Measurements from ENCODE around the gene ABCC6. TPM values are rescaled to one million over a fixed set of nuclear protein-coding genes. Genes with fewer than 3 reads are reported as not detected.
A peak's percentile ranks its signal among the peaks of the same experiment; 100 is the strongest.
"Not testable (repeated sequence)": the region's sequence is repeated elsewhere in the genome, so short reads cannot be mapped to it uniquely, and the experiment has no call there.

ABCC6 gene
- total RNA-seq, 1 experiment from 2014 or later, result 44.6 TPM

DNA sequence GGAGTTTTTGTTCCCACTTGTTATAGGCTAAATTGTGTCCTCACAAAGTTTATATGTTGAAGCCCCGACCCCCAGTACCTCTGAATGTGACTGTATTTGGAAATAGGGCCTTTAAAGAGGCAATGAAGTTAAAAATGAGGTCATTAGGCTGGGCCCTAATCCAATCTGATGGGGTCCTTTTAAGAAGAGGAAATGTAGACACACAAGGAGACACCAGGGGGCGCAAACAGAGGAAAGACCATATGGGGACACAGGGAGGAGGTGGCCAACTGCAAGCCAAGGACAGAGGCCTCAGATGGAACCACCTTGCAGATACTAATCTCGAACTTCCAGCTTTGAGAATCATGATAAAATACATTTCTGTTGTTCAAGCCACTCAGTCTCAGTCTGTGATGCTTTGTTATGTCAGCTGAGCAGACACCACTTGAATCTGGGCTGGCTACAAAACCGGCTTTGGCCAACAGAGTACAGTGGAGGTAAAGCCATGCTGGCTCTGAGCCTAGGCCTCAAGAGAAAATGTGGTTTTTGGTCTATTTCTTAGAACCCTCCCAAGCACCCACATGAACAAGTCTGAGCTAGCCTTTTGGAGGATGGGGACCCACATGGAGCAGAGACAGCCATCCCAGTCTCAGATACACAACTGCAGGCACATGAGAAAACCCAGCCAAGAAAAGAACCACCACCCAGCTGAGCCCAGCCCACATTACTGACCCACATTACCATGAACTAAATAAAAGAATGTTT, 20.7 kb downstream of the ABCC6 start:
- TSS peak; percentile 22 for BruUV-seq (replicated peaks)
- H3K4me1 ChIP-seq; CTCF ChIA-PET; H3K27me3 Mint-ChIP-seq (ENCODE audit: insufficient read depth, unreplicated experiment); H3K4me3 Mint-ChIP-seq (ENCODE audit: unreplicated experiment); H3K4me3 ChIP-seq (ENCODE audit: low read depth, low read length); H3K9me3 ChIP-seq; POLR2A ChIA-PET; intact Hi-C loops (cut with micrococcal nuclease; ENCODE audit: unreplicated experiment); H3K27me3 ChIP-seq (replicated peaks; ENCODE audit: control insufficient read depth, insufficient read depth, low read length); H3K4me1 Mint-ChIP-seq (ENCODE audit: low read depth, unreplicated experiment); H3K36me3 ChIP-seq (ENCODE audit: control insufficient read depth, insufficient read depth, low read length); H3K27ac Mint-ChIP-seq (ENCODE audit: unreplicated experiment); H3K9me3 Mint-ChIP-seq (ENCODE audit: unreplicated experiment): not testable (repeated sequence)
- TF ChIP-seq, protein P1, sequence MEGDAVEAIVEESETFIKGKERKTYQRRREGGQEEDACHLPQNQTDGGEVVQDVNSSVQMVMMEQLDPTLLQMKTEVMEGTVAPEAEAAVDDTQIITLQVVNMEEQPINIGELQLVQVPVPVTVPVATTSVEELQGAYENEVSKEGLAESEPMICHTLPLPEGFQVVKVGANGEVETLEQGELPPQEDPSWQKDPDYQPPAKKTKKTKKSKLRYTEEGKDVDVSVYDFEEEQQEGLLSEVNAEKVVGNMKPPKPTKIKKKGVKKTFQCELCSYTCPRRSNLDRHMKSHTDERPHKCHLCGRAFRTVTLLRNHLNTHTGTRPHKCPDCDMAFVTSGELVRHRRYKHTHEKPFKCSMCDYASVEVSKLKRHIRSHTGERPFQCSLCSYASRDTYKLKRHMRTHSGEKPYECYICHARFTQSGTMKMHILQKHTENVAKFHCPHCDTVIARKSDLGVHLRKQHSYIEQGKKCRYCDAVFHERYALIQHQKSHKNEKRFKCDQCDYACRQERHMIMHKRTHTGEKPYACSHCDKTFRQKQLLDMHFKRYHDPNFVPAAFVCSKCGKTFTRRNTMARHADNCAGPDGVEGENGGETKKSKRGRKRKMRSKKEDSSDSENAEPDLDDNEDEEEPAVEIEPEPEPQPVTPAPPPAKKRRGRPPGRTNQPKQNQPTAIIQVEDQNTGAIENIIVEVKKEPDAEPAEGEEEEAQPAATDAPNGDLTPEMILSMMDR (IDR thresholded peaks at IDR 0.05; ENCODE audit: insufficient read depth in 1 of 2, low read depth in 1 of 2, low read length in 1 of 2, severe bottlenecking in 1 of 2, unreplicated experiment in 1 of 2), result peak; percentile 14 to 22
- DNase-seq, result peak; percentile 61 to 67
- H3K36me3 Mint-ChIP-seq (ENCODE audit: insufficient read depth, unreplicated experiment), result peaks cover 18% of the 10 kb centered on the region

DNA sequence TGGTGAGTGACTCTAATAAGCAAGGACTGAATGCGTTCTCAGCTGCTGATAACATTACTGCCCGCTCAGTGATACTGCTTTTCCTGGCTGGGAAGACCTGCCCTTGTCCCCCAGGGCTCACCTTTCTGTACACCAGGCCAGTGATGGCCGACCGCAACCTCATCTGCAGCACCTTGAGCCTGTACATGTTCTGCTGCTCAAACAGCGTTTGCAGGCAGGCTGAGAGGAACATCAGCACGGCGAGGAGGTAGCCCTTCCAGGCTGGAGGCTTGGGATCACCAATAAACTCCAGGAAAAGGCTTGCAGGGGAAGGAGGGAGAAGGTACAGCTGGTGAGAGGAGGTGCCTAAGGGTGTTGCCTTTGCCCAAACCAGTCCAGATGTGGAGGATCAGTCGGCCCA, 21.4 kb downstream of the ABCC6 start:
- H3K36me3 Mint-ChIP-seq (ENCODE audit: insufficient read depth, unreplicated experiment), result peaks cover 18% of the 10 kb centered on the region
- H3K9me3 Mint-ChIP-seq (ENCODE audit: unreplicated experiment); BruUV-seq (replicated peaks); POLR2A ChIA-PET; H3K9me3 ChIP-seq; DNase-seq; H3K4me1 ChIP-seq; H3K4me3 ChIP-seq (ENCODE audit: low read depth, low read length); H3K4me1 Mint-ChIP-seq (ENCODE audit: low read depth, unreplicated experiment); H3K27ac Mint-ChIP-seq (ENCODE audit: unreplicated experiment); H3K27me3 Mint-ChIP-seq (ENCODE audit: insufficient read depth, unreplicated experiment); H3K4me3 Mint-ChIP-seq (ENCODE audit: unreplicated experiment); intact Hi-C loops (cut with micrococcal nuclease; ENCODE audit: unreplicated experiment); H3K27me3 ChIP-seq (replicated peaks; ENCODE audit: control insufficient read depth, insufficient read depth, low read length); H3K36me3 ChIP-seq (ENCODE audit: control insufficient read depth, insufficient read depth, low read length); CTCF ChIA-PET: not testable (repeated sequence)

DNA sequence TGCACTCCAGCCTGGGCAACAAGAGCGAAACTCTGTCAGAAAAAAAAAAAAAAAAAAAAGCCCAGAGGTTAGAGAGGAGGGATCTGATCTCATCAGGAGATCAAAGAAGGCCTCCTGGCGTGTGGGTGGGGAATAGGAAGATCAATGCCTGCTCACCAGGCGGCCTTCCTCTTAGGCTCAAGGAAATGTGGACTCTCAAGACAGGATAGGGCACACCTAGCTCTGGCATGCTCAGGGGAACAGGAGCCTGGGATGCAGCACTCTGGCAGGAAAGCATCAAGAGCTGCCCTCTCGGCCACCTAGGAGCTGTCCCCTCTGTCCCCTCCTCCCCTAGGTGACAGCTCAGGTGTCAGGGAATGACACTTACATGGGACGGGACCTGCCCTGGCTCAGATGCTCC, 22.9 kb downstream of the ABCC6 start:
- peaks cover 22% of the 10 kb centered on the region for H3K36me3 Mint-ChIP-seq (ENCODE audit: insufficient read depth, unreplicated experiment)
- H3K4me3 ChIP-seq (ENCODE audit: low read depth, low read length); H3K4me1 Mint-ChIP-seq (ENCODE audit: low read depth, unreplicated experiment); H3K9me3 Mint-ChIP-seq (ENCODE audit: unreplicated experiment); H3K4me3 Mint-ChIP-seq (ENCODE audit: unreplicated experiment); H3K36me3 ChIP-seq (ENCODE audit: control insufficient read depth, insufficient read depth, low read length); H3K4me1 ChIP-seq; H3K27ac Mint-ChIP-seq (ENCODE audit: unreplicated experiment); H3K9me3 ChIP-seq; H3K27me3 ChIP-seq (replicated peaks; ENCODE audit: control insufficient read depth, insufficient read depth, low read length); DNase-seq; intact Hi-C loops (cut with micrococcal nuclease; ENCODE audit: unreplicated experiment); H3K27me3 Mint-ChIP-seq (ENCODE audit: insufficient read depth, unreplicated experiment); CTCF ChIA-PET; BruUV-seq (replicated peaks); POLR2A ChIA-PET: not testable (repeated sequence)

DNA sequence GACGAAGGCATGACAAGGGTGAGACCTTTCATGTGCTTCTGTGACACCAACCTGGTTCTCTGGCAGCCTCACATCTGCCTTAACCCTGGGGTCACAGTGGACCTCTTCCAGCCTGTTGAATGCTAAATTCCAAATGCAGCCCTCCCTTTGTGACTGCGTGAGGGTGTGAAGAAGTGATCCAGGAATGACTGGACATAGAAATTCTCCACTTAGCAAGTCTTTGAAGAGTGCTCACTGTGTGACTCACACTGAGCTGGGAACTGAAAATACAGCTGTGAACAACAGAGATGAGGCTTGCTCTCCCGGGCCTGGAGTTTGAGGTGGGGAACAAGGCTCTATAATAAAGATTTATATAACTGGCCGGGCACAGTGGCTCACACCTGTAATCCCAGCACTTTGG, 23.9 kb downstream of the ABCC6 start:
- BruUV-seq (replicated peaks); H3K4me3 ChIP-seq (ENCODE audit: low read depth, low read length); CTCF ChIA-PET; H3K27me3 ChIP-seq (replicated peaks; ENCODE audit: control insufficient read depth, insufficient read depth, low read length); H3K9me3 Mint-ChIP-seq (ENCODE audit: unreplicated experiment); DNase-seq; H3K9me3 ChIP-seq; H3K27ac Mint-ChIP-seq (ENCODE audit: unreplicated experiment); H3K4me1 ChIP-seq; H3K4me3 Mint-ChIP-seq (ENCODE audit: unreplicated experiment); POLR2A ChIA-PET; H3K27me3 Mint-ChIP-seq (ENCODE audit: insufficient read depth, unreplicated experiment); H3K4me1 Mint-ChIP-seq (ENCODE audit: low read depth, unreplicated experiment); H3K36me3 ChIP-seq (ENCODE audit: control insufficient read depth, insufficient read depth, low read length): not testable (repeated sequence)
- H3K36me3 Mint-ChIP-seq (ENCODE audit: insufficient read depth, unreplicated experiment), result peaks cover 23% of the 10 kb centered on the region
- intact Hi-C loops (cut with micrococcal nuclease; ENCODE audit: unreplicated experiment), result loop anchor here (5.0 kb wide), 1 partner anchor 432 kb away; no protein-coding TSS in a partner anchor

All from Caco-2 (cell line).